A549 (cell line): Measurements from ENCODE around the gene SELENBP1.

ENCODE experiments used
- CHD4 ChIP-seq: fragments of 200-600 bp; sonication (generic); IDR thresholded peaks from 2 replicates; pipeline ENCODE4 v1.6.1; 2016; ENCODE audit warnings: antibody characterized with exemption, mild to moderate bottlenecking, borderline replicate concordance
- CTCF ChIP-seq: fragments of >200 bp; sonication (Bioruptor Twin); formaldehyde crosslinking; IDR thresholded peaks from 3 replicates; pipeline ENCODE4 v1.5.1; 2016
- EP300 ChIP-seq, 2 experiments: fragments of >200 bp; sonication (Bioruptor Twin); formaldehyde crosslinking; IDR thresholded peaks; 2 replicates in 1 of 2; 3 replicates in 1 of 2; pipeline ENCODE4 v1.6.1; 2016 to 2017
- JUNB ChIP-seq: fragments of >200 bp; sonication (Bioruptor Twin); formaldehyde crosslinking; IDR thresholded peaks from 2 replicates; pipeline ENCODE4 v1.6.1; 2016
- RFX5 ChIP-seq: fragments of 450-650 bp; IDR thresholded peaks from 2 replicates; pipeline ENCODE4 v1.7.1; 2014; ENCODE audit warnings: antibody characterized with exemption, mild to moderate bottlenecking, moderate library complexity

GRCh38 chr1:151342569-151342968, 29.9 kb downstream of the SELENBP1 start:
- TF ChIP-seq JUNB (no peak), RFX5 (no peak), CTCF (no peak), CHD4 (no peak), EP300 (IDR thresholded peaks at IDR 0.05) (no peak)
